Gastroesophageal sphincter (tissue), 4 donors: ENCODE data around the gene FUT4. TPM values are rescaled to one million over a fixed set of nuclear protein-coding genes. Genes with fewer than 3 reads are reported as not detected.

Experiments used
- ATAC-seq: fragments of 150-250 bp; one replicate; pipeline ENCODE4 v1.9.1; 2016; ENCODE audit warnings: mild to moderate bottlenecking, moderate library complexity
- H3K27ac ChIP-seq, 4 donors: fragments of 200-600 bp; sonication (generic) in 3 of 4; 1 replicate in 3 of 4; 2 replicates in 1 of 4; pipeline ENCODE4 v1.5.1; 2016 to 2019
- H3K27me3 ChIP-seq: fragments of 200-600 bp; sonication (generic); one replicate; pipeline ENCODE4 v1.5.1; 2019
- H3K36me3 ChIP-seq, 2 donors: fragments of 200-600 bp; sonication (generic); one replicate each; pipeline ENCODE4 v1.5.1; 2019; ENCODE audit warnings: control low read depth in 1 of 2
- H3K4me1 ChIP-seq, 3 donors: fragments of 200-600 bp; sonication (generic); 1 replicate in 2 of 3; 2 replicates in 1 of 3; pipeline ENCODE4 v1.5.1; 2016 to 2019; ENCODE audit warnings: control low read depth in 2 of 3
- H3K4me3 ChIP-seq, 2 donors: fragments of 200-600 bp; sonication (generic); one replicate each; pipeline ENCODE4 v1.5.1; 2019; ENCODE audit warnings: mild to moderate bottlenecking in 1 of 2, moderate library complexity in 1 of 2
- H3K9me3 ChIP-seq, 3 donors: fragments of 200-600 bp; sonication (generic); one replicate each; pipeline ENCODE4 v1.5.1; 2017 to 2019; ENCODE audit warnings: control low read depth in 2 of 3
- CTCF ChIP-seq, 4 experiments: fragments of 200-600 bp in 2 of 4; fragments of 450-650 bp in 2 of 4; sonication (generic) in 1 of 4; IDR thresholded peaks; one replicate each; pipeline ENCODE4 v1.5.1; 2017 to 2019; ENCODE audit warnings: antibody characterized with exemption in 4 of 4, mild to moderate bottlenecking in 2 of 4, moderate library complexity in 2 of 4
- EP300 ChIP-seq: sonication (generic); formaldehyde crosslinking; IDR thresholded peaks from one replicate; pipeline ENCODE4 v1.6.1; 2017; ENCODE audit warnings: antibody characterized with exemption, mild to moderate bottlenecking
- POLR2A ChIP-seq, 2 donors: fragments of 450-650 bp; IDR thresholded peaks; one replicate each; pipeline ENCODE4 v1.6.1; 2017; ENCODE audit warnings: antibody characterized with exemption in 2 of 2, mild to moderate bottlenecking in 2 of 2, moderate library complexity in 1 of 2
- POLR2AphosphoS5 ChIP-seq: sonication (generic); formaldehyde crosslinking; IDR thresholded peaks from one replicate; pipeline ENCODE4 v1.6.1; 2017; ENCODE audit warnings: antibody characterized with exemption
- WGBS, 2 donors: methylation state at CpG; one replicate each; pipeline ENCODE4 v1.1.5; 2018; ENCODE audit warnings: low coverage in 1 of 2; 5-methylcytosine and 5-hydroxymethylcytosine counted together
- total RNA-seq, 4 donors: library from RNA; depleted of rRNA; stranded (reverse); fragments of >200 nt; gene quantifications; one replicate each; pipeline ENCODE4 v1.1.0, GENCODE V29; 2016

Gene FUT4
- total RNA-seq, 4 donors from 2014 or later = 5.2 to 7.8 (median 7.6) TPM

DNA sequence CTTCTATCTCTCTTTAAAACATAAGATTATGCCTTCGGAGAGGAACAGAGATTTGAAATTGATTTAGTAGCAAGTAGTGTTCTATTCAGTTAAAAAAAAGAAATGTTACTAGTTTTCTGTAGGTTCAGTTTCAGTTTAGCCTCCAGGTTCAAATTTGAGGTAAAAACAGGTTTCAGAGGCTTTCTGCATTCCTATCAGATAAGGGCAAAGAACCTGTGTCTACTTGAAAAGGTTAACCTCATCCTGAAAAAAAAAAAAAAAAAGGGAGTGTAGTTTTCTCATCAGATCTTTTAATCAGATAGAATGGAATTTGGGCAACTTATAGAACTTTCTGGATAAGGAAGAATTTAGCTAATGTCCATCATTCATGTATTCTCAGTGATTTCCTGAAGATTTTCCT, 19.4 kb upstream of the FUT4 start:
- Histone ChIP-seq H3K4me1 (peaks cover 0 to 5% (median 0%) of the 10 kb centered on the region in 3 donors), H3K36me3 (no peaks in the 10 kb centered on the region), H3K9me3 (no peaks in the 10 kb centered on the region), H3K27ac (no peak overlapping the region), H3K4me3 (no peak overlapping the region), H3K27me3 (no peaks in the 10 kb centered on the region)
- TF ChIP-seq POLR2AphosphoS5 (no peak), EP300 (no peak), CTCF (IDR thresholded peaks at IDR 0.05) (no peak), POLR2A (IDR thresholded peaks at IDR 0.05) (no peak)
- 79% methylated on average over 1 of the region's 1 CpG; no CpG with 5 or more reads in 1 of the 2 donors for WGBS, 2 donors
- ATAC-seq = no peak

GRCh38 chr11:94525546-94526324, 18.0 kb upstream of the FUT4 start:
- H3K27me3 ChIP-seq = no peaks in the 10 kb centered on the region
- H3K9me3 ChIP-seq = no peaks in the 10 kb centered on the region
- no peaks in the 10 kb centered on the region for H3K36me3 ChIP-seq
- H3K4me3 ChIP-seq = no peak overlapping the region
- 31 to 40% methylated on average over 5 of the region's 5 CpGs for WGBS, 2 donors
- no peak for TF ChIP-seq EP300
- H3K27ac ChIP-seq = no peak overlapping the region
- ATAC-seq = no peak
- H3K4me1 ChIP-seq = peaks cover 0 to 5% (median 0%) of the 10 kb centered on the region in 3 donors

DNA sequence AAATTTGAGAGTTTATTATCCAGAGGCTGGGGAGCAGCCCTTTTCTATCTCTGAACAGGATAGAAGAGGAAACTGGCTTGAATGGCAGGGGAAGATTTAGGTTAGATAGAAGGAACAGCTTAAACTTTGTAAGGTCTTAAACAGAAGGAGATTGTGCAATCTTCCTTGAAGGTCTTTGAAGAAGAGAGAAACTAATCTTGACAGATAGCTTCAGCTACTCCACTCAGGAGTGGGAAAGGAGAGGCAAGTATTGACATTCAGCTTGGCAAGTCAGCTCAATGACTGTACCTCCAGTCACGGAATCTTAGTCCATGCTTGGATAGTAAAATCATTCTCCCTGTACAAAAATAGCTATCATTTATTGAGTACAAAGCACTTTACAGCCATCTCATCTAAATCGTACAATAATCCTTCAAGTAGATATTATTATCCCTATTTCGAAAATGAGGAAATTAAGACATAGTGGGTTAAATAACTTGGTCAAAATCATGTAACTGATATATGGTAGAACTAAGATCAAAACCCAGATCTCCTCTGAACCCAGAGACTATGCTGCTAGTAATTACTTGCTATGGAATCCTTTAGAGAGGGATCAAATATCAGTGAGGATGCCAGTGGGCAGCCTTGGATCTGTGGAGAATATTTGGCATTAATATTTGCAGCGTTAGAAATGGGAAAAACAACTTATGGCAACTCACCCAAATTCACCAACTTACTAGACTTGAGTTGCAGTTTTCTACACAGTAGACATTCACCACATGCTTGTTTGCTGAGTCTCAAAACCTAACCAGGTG, 16.9 kb upstream of the FUT4 start:
- no peak overlapping the region for H3K4me3 ChIP-seq
- H3K36me3 ChIP-seq = no peaks in the 10 kb centered on the region
- no peaks in the 10 kb centered on the region for H3K27me3 ChIP-seq
- H3K27ac ChIP-seq = no peak overlapping the region
- 66 to 83% methylated on average over 4 of the region's 4 CpGs for WGBS, 2 donors
- H3K4me1 ChIP-seq = peaks cover 0 to 5% (median 0%) of the 10 kb centered on the region in 3 donors
- TF ChIP-seq CTCF (IDR thresholded peaks at IDR 0.05) (no peak), EP300 (no peak), POLR2A (IDR thresholded peaks at IDR 0.05) (no peak), POLR2AphosphoS5 (no peak)
- ATAC-seq = no peak
- no peaks in the 10 kb centered on the region for H3K9me3 ChIP-seq

DNA sequence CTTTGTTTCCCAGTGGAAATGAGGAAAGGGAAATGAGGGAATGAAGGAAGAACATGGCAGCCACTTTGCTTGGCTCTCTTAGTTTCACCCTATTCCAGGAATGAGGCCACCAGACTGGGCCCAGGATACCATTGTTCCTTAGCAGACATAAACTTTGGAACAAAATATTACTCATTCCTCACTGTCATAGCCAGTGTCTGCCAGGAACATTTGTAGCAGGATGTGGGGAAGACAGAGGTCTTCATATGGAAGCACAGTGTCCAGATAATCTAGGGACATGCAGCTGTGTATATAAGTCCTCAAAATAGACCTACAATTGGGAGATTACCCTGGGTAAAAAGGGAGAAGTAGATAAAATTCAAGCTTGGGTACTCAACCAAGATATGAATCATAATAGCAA, 15.2 kb upstream of the FUT4 start:
- TF ChIP-seq CTCF (IDR thresholded peaks at IDR 0.05) (no peak), POLR2A (IDR thresholded peaks at IDR 0.05) (no peak), EP300 (no peak), POLR2AphosphoS5 (no peak)
- no peak for ATAC-seq

GRCh38 chr11:94532211-94532610, 11.5 kb upstream of the FUT4 start:
- Histone ChIP-seq H3K9me3 (no peaks in the 10 kb centered on the region), H3K4me3 (no peak overlapping the region), H3K27me3 (peaks cover 15% of the 10 kb centered on the region), H3K4me1 (peaks cover 0 to 12% (median 0%) of the 10 kb centered on the region in 3 donors), H3K27ac (no peak overlapping the region), H3K36me3 (no peaks in the 10 kb centered on the region)
- ATAC-seq = no peak
- WGBS, 2 donors = 83 to 92% methylated on average over 3 of the region's 3 CpGs
- TF ChIP-seq EP300 (no peak), POLR2A (IDR thresholded peaks at IDR 0.05) (no peak), CTCF (IDR thresholded peaks at IDR 0.05) (no peak), POLR2AphosphoS5 (no peak)

More for the DNA sequence above, 15.2 kb upstream of the FUT4 start:
- Histone ChIP-seq H3K27ac (no peak overlapping the region), H3K9me3 (no peaks in the 10 kb centered on the region), H3K36me3 (no peaks in the 10 kb centered on the region), H3K27me3 (peaks cover 3% of the 10 kb centered on the region), H3K4me3 (no peak overlapping the region), H3K4me1 (peaks cover 0 to 11% (median 0%) of the 10 kb centered on the region in 3 donors)
